NCI-H345 treated with DMSO at 0.1 percent for 48 hours (cell line): Measurements from ENCODE around the gene ERCC4.

Source experiments
- DNase-seq: peaks from one replicate; lab custom pipeline; 2025; ENCODE audit not compliant: unreplicated experiment; lab: John Stamatoyannopoulos, UW

Gene ERCC4

DNA sequence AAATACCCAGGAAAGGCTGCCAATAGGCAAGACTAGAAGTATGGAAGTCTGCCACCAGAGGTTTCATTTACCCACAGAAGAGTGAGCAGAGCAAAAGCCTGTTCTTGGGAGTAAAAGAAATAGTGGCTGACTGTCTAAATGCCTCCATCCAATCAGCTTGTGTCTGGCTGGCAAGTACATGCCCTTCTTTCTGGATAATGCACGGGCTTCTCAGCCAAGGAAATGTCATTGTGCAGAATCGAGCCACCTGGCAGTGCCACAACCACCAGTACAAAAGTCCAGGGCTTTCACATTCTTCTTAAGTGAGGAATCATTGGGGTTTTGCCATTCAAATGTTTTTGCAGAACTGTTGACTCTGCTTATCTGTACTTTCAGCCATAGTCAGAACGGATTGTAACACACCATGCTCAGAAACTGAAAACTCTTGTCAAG lies 10.1 kb upstream of the ERCC4 start:
- no peak for DNase-seq

DNA sequence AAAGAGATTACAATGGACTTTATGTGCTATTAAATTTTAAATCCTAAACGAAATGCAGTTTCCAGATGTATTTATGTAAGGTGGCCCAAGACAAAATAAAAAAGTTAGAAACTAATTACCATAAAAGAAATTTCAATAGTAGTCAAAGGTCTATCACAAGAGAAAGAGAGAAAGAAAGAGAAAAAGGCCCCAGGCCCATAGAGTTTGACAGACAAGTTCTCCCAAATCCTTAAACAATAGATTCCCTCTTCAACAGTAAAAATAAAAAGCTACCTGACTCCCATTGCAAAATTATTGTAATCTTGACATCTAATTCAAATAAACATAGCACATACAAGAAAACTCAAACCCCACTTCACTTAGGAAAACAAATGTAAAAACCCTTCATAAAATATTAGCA lies 8.6 kb upstream of the ERCC4 start:
- no peak for DNase-seq

DNA sequence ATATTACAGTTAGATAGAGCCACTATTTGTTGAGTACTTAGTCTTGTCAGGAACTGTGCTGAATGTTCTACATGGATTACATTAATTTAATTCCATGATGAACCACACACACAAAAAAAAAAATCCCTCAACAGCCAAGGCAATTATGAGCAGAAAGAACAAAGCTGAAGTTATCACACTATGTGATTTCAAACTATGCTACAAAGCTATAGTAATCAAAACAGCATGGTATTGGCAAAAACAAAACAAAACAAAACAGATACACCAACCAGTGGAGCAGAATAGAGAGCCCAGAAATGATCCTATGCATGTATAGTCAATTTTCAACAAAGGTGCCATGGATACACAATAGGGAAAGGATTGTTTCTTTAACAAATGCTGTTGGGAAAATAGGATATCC lies 8.1 kb upstream of the ERCC4 start:
- DNase-seq: no peak

DNA sequence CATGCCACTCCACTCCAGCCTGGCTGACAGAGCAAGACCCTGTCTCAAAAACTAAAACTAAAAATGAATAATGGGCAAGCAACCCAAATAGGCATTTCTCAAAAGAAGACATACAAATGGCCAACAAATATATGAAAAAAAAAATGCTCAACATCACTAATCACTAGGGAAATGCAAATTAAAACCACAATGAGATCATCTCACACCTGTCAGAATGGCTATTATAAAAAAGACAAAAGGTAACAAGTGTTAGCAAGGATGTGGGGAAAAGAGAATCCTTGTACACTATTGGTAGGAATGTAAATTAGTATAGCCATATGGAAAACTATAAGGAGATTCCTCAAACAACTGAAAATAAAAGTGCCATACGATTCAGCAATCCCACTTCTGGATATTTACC lies 7.1 kb upstream of the ERCC4 start:
- no peak for DNase-seq

DNA sequence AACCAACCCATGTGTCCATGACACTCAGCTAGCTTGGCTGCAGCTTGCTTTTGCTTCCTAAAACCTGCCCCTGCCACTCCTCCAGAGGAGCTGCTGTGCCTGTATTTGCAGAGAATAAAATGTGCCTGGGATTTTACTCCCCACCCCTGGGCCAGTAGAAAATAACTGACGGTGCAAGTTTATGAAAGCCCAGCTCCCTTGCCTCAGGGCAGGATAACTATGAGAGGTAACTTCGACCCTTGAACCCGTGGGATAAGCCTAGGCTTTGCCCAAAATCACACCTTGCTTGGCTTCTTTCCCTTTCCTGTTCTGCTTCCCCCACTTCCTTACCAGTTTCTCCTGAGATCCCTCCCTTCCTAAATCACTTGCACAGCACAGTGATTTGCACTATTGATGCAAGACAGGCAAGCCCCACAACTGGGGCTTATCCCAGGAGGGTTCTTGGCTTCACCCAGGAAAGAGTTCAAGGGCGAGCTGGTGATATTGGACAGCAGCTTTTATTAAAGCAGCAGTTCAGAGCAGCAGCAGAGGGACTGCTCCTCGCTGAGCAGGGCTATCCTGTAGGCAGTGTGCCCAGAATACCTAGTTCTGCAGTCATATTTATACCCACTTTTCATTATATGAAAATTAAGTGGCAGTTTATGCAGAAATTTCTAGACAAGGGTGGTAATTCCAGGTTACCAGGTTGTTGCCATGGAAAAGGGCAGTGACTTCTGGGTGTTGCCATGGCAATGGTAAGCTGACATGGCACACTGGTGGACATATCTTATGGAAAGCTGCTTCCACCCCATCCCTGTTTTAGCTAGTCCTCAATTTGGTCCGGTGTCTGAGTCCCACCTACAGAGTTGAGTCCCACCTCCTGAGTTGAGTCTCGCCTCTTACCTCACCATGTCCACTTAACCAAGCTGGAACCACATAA lies 6.3 kb upstream of the ERCC4 start:
- no peak for DNase-seq

DNA sequence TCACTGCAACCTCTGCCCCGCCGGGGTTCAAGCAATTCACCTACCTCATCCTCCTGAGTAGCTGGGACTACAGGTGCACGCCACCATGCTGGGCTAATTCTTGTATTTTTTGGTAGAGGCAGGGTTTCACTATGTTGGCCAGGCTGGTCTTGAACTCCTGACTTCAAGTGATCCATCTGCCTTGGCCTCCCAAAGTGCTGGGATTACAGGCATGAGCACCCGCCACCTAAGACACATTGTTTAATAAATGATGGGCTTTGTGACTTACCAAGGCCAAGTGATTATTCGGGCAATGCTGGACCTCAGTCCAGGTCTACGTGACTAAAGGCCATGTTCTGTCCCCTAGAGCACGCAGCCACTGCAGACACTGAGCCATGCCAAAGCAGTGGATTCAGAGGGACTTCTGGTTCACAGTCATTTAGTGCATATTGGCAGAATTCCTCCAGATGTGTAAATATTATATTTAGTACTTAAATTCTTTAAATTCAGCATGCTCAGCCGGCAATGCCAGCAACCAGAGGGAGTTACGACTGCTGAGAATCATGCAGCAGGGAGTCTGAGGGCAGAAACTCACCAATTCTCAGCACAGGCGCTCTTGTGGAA lies 4.8 kb upstream of the ERCC4 start:
- DNase-seq: no peak

DNA sequence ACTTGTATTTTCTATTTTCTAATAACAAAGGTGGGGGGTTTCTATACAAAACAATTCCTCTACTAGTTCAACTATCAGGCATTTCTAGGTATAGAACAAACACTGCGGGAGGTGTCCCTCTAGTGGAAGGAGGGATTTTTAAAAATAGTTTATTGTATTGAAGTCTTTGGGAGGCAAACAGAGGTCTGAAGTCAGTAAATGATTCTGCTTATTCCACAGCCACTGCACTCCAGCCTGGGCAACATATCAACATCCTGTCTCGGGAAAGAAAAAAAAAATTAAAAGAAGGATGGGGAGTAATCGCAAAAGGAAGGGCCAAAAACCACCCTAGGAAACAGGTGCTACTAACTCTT lies 648 bp upstream of the ERCC4 start:
- peak; percentile 45 for DNase-seq

DNA sequence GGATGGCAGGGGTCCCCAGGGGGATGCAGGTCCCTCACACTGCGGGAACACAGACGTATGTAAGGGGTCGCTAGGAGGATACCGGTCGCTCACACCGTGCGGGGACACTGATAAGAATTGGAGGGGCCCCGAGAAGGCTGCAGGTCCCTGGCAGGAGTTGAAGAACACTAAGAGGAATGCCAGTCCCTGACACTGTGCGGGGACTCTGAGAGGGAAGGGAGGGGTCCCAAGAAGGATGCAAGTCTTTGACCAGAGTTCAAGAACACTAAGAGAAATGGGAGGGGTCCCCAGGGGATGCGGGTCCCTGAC lies 510 bp downstream of the ERCC4 start:
- no peak for DNase-seq

DNA sequence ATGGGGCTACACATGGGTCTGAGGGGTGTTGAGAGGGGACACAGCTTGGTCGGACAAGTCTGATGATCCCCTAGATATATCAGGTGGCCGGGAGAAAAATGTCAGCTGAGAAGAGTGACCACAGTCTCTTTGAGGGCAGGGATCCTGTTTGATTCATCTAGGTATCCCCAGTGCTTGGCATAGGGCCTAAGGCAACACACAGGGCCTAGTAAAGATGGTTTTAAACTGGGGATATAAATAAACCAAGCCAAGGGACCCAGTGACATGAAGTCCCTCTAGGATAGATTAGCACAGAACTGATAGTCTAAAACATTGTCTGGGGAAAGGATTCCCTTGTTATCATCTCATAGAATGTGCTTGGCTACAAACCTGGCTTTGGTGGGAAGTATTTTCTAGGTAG lies 1.4 kb downstream of the ERCC4 start:
- DNase-seq: no peak

DNA sequence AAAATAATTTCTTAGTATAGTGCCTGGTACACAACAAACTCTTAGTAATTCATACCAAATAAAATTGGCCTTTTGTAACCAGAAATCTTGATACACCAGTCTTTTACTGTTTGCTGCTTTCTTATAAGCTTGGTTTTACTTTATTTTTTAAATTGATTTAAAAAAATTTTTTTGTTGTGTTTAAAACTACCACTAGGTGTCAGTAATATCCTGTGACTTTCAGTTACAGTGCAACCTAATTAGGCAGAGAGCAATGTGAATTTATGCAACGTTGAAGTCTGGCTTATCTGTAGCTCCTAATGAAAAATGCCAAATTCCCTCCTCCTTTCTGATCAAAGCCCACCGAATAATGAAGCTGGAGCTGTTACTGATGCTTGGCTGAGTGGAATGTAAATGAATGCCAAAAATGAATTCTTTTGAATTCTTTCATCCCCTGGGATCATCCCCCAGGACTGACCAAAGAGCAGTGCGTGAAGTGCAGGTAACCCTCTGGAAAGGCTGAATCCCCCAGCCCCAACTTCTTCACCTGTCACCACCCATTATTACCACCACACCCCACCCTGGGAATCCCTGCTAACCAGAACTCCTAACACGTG lies 3.8 kb downstream of the ERCC4 start:
- peak; percentile 50 for DNase-seq

DNA sequence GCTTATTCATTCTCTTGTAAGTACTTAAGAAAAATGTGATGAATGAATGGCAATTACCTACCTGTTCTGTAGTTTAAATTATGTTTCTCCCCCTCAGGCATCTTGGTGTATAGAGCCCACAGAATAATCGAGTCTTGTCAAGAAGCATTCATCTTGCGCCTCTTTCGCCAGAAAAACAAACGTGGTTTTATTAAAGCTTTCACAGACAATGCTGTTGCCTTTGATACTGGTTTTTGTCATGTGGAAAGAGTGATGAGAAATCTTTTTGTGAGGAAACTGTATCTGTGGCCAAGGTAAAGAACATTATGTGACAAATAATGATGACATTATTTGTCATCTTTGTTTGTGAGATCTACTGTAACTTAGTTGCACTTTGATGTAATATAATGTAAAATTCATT lies 6.5 kb downstream of the ERCC4 start:
- DNase-seq: no peak

DNA sequence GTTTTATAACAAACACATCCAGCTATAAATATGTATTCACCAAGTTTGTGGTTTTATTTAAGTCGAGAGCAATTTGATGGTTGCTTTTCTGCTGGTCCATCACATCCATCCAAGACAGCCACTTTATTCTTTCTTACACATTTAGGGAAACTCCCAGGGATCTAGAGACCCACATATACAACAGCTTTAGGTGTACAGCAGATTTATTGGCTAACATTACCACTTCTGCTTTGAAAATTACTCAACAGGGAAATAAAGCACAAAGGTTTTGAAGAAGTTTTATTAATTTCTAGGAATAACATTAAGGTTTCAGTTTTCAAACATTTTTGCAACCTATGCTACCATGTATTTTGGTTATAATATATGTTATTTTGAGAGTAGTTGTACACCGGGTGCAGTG lies 6.9 kb downstream of the ERCC4 start:
- no peak for DNase-seq

DNA sequence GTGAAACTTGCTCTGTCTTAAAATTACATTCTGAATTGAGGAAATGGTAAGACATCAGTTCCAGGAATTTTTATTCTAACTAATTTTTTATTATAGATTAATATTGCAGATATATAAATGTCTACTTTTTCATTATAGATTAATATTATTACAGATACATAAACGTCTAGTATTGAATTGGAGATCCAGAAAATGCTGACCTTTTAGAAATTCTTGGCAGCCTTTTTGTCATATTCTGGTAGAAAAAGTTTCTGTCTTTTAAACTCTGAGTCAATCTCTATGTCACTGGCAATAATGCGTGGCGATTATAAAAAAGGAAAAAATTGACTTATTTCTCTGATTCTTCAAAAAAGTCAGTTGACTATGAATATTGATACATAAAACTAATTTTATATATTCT lies 8.7 kb downstream of the ERCC4 start:
- DNase-seq: no peak

DNA sequence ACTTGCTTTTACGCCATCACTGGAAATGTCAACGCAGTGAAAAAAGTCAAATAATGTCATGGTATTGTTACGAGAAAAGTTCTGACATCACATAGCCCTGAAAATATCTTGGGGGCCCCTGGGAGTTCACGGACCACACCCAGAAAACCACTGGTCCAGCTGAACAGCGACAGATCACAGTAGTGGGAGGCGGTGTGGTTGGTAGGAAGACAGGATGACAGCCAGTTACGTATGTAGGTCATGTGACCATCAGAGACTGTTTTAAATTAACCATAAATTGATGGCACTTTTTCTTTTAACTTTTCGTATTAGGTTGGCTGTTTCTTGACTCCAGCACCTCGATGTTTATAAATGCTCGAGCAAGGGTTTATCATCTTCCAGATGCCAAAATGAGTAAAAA lies 11.9 kb downstream of the ERCC4 start:
- DNase-seq: no peak

DNA sequence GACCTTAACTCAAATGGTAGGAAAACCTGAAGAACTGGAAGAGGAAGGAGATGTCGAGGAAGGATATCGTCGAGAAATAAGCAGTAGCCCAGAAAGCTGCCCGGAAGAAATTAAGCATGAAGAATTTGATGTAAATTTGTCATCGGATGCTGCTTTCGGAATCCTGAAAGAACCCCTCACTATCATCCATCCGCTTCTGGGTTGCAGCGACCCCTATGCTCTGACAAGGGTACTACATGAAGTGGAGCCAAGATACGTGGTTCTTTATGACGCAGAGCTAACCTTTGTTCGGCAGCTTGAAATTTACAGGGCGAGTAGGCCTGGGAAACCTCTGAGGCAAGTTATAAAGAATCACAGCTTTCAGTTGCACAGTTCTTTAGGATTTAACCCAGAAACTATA lies 15.5 kb downstream of the ERCC4 start:
- DNase-seq: no peak

DNA sequence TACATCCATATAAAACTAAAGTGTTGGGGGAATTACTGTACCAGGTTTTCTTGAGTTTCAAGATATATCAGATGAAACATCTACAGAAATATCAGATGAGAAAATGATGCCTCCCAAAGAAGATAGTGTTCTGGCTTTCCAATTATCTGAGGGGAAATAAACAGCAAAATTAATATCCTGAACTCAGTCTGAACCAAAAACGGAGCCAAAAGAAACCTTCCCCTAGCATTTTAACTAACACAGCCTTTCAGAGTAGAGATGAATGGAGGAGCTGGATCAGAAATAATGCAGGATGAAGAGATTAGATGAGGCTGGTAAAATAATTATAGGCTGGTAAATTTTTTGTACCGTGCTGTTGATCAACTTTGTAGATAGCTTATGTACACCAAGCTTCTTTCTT lies 16.2 kb downstream of the ERCC4 start:
- no peak for DNase-seq

DNA sequence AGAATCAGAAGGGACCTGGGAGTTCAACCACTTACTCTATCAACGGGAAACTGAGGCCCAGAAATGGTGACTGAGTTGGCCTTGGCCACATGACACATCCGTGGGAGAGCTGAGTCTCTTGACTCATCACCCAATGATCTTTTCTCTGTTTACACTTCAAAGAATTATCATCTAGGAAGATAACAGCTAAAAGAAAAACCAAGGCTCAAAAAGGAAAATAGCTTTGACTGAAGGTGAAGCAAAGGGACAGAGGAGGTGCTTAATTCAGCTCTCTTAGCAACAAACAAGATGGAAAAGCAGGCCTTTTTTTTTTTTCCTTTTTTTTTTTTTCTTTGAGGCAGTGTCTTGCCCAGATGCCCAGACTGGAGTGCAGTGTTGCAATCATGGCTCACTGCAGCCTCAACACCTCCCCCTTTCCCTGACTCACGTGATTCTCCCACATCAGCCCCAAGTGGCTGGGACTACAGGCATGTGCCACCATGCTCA lies 16.7 kb downstream of the ERCC4 start:
- DNase-seq: no peak

DNA sequence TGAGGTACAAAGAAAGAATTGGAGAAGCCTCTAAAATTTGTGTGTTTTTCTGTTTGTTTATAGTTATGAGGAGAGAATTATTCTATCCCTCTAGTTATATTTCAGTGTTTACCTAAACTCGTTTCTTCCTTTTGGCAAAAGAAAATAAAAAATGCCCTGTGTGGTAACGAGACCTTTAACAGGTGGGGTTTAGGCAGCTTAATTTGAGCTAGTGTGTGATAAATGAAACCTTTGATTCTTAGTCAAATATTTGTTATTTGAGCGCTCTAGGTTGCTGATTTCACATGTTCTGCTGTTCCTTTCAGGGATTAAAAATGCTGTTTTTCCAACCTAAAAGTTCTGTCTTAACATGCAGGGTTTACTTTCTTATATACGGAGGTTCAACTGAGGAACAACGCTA lies 17.5 kb downstream of the ERCC4 start:
- no peak for DNase-seq

DNA sequence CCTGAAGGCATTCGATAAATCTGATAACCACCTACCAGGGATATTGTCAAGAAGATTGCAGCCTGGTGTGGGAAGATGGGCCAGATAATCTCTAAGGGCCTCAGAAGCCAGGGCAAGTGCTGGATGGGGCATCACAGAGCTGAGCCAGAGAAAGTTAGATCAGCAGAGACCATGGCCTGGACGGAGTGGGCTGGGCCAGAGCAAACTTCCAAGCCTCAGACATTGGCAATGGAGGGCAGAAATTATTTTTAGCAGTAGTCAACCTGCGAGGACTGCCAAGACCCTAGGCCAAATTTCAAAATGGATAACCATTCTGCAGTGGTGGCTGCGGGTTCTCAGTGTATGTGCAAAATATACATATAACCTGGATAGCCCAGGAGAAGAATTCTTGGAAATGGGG lies 18.5 kb downstream of the ERCC4 start:
- DNase-seq: no peak

DNA sequence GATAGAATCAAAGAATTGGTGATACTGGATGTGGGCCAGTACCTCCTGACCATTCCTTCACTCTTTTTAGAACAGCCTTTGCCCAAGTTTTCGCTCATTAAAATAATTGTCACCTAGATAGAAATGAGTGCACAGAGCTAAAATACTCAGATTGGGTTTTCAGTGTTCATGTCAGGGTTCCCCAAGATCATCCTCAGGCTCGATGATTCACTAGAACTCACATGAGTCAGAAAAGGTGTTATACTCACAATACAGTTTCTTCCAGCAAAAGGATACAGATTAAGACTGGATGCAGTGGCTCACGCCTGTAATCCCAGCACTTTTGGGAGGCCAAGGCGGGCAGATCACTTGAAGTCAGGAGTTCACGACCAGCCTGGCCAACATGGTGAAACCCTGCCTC lies 19.9 kb downstream of the ERCC4 start:
- no peak for DNase-seq

DNA sequence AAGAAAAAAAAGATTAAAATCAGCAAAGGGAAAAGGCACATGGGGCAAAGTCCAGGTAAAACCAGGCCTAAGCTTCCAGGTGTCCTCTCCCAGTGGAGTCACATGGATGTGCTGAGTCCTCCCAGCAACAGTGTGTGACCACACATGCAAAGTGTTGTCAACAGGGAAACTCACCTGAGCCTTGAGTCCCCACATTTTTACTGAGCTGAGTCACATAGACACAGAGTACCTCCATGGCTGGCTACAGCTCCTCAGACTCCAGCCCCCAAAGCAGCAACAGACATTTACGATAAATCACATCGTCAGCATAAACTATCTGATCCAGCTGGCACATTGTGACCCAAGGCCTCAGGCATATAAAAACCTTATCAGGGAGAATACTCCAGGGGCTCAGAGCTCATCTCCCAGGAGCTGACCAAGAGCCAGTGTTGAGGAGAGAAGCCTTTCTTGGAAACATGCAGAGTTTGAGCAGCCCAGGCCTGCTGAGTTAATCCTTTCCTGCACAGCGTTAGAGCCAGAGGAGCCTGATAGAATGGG lies 20.5 kb downstream of the ERCC4 start:
- no peak for DNase-seq

DNA sequence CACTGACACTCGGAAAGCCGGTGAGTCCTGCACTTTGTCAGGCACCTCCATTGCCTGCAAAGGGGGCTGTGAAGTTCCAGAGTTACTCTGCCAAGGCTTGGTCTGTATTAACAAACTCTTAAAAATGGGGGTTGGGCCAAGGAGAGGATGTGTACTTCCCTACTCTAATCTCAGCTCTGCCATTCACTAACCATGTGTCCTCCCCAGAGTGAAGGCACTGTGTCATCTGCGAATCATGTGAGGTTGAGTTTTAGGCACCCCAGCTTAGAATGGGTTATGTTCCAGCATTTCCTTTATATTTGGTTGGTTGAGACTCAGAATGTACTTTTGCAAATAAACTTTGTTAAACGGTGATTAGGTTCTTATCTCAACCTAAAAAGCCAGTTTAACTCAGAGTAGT lies 24.9 kb downstream of the ERCC4 start:
- no peak for DNase-seq
